Common myeloid progenitor, CD34-positive (primary cell): ENCODE measurements around the gene GPX3.

ENCODE experiments used
- CTCF ChIA-PET: fragments of 350-600 bp; sonication (Branson Sonifier 250); formaldehyde crosslinking; loops from one replicate; lab custom pipeline; 2021; ENCODE audit warnings: antibody characterized with exemption; lab: Charles Lee
- POLR2A ChIA-PET: fragments of 350-600 bp; sonication (Branson Sonifier 250); formaldehyde crosslinking; loops from one replicate; lab custom pipeline; 2021; ENCODE audit warnings: antibody characterized with exemption; lab: Charles Lee
- DNase-seq, 3 donors: peaks; one replicate each; pipeline versions ENCODE4 v3.0.0 to v3.0.0-alpha.2; 2013
- H3K27ac ChIP-seq, 2 experiments: 1 replicate in 1 of 2; 2 replicates in 1 of 2; pipeline ENCODE4 v1.7.0; 2013; ENCODE audit warnings: inconsistent platforms in 2 of 2, low read length in 2 of 2, mild to moderate bottlenecking in 2 of 2, low read depth in 1 of 2, moderate library complexity in 1 of 2; ENCODE audit not compliant: severe bottlenecking in 2 of 2, insufficient read depth in 1 of 2, poor library complexity in 1 of 2
- H3K27me3 ChIP-seq, 5 experiments: replicated peaks in 2 of 5; 1 replicate in 3 of 5; 2 replicates in 2 of 5; pipeline versions ENCODE4 v1.6.1 to v1.7.0; 2013; ENCODE audit warnings: low read length in 4 of 5, mild to moderate bottlenecking in 2 of 5, moderate library complexity in 2 of 5, inconsistent platforms in 1 of 5; ENCODE audit not compliant: insufficient read depth in 5 of 5, control insufficient read depth in 4 of 5
- H3K36me3 ChIP-seq, 4 experiments: 1 replicate in 2 of 4; 2 replicates in 2 of 4; pipeline versions ENCODE4 v1.6.1 to v1.7.0; 2013; ENCODE audit warnings: low read length in 3 of 4, control low read depth in 1 of 4, mild to moderate bottlenecking in 1 of 4; ENCODE audit not compliant: control insufficient read depth in 4 of 4, insufficient read depth in 4 of 4
- H3K4me1 ChIP-seq, 4 experiments: 1 replicate in 3 of 4; 2 replicates in 1 of 4; pipeline versions ENCODE4 v1.6.1 to v1.7.1; 2013; ENCODE audit warnings: low read length in 3 of 4, mild to moderate bottlenecking in 3 of 4, control low read depth in 1 of 4, inconsistent platforms in 1 of 4, moderate library complexity in 1 of 4; ENCODE audit not compliant: control insufficient read depth in 4 of 4, insufficient read depth in 4 of 4; ENCODE audit errors: control extremely low read depth in 1 of 4
- H3K4me3 ChIP-seq, 7 experiments: 1 replicate in 4 of 7; 2 replicates in 3 of 7; pipeline versions ENCODE4 v1.5.1 to v1.7.0; 2013; ENCODE audit warnings: mild to moderate bottlenecking in 7 of 7, low read length in 6 of 7, moderate library complexity in 6 of 7, inconsistent platforms in 2 of 7, low read depth in 2 of 7, control low read depth in 1 of 7; ENCODE audit not compliant: insufficient read depth in 4 of 7, control insufficient read depth in 1 of 7; ENCODE audit errors: extremely low read depth in 1 of 7
- H3K9me3 ChIP-seq, 5 experiments: 1 replicate in 4 of 5; 2 replicates in 1 of 5; pipeline versions ENCODE4 v1.6.1 to v1.7.1; 2013; ENCODE audit warnings: low read length in 4 of 5, mild to moderate bottlenecking in 2 of 5, inconsistent platforms in 1 of 5, low read depth in 1 of 5, moderate library complexity in 1 of 5; ENCODE audit not compliant: control insufficient read depth in 4 of 5, insufficient read depth in 2 of 5; ENCODE audit errors: control extremely low read depth in 1 of 5
- WGBS: methylation state at CpG from one replicate; pipeline ENCODE4 v1.1.5; 2013; ENCODE audit not compliant: insufficient coverage; 5-methylcytosine and 5-hydroxymethylcytosine counted together

GPX3 gene

GRCh38 chr5:151026679-151027078 is 6.3 kb downstream of the GPX3 start:
- H3K27ac ChIP-seq: no peak overlapping the region
- WGBS: 96% methylated on average over 5 of the region's 7 CpGs
- H3K4me3 ChIP-seq: no peak overlapping the region
- ChIA-PET CTCF (no interaction called here), POLR2A (no interaction called here)
- DNase-seq: no peak
- H3K36me3 ChIP-seq: peaks cover 9 to 62% (median 46%) of the 10 kb centered on the region in 4 experiments
- no peaks in the 10 kb centered on the region for H3K9me3 ChIP-seq
- peaks cover 0 to 5% (median 0%) of the 10 kb centered on the region in 4 experiments for H3K4me1 ChIP-seq
- no peaks in the 10 kb centered on the region for H3K27me3 ChIP-seq

GRCh38 chr5:151027961-151028479 is 7.6 kb downstream of the GPX3 start:
- CTCF ChIA-PET: no interaction called here
- Histone ChIP-seq H3K9me3 (no peaks in the 10 kb centered on the region), H3K4me3 (no peak overlapping the region), H3K27me3 (no peaks in the 10 kb centered on the region), H3K27ac (no peak overlapping the region), H3K4me1 (peaks cover 0 to 5% (median 0%) of the 10 kb centered on the region in 4 experiments), H3K36me3 (peaks cover 14 to 72% (median 56%) of the 10 kb centered on the region in 4 experiments)
- 84% methylated on average over 8 of the region's 11 CpGs for WGBS
- POLR2A ChIA-PET: no interaction called here
- no peak for DNase-seq

- DNase-seq: no peak
- H3K9me3 ChIP-seq: no peaks in the 10 kb centered on the region
- POLR2A ChIA-PET: no interaction called here
- H3K27ac ChIP-seq: no peak overlapping the region
- WGBS: 88% methylated on average over 4 of the region's 8 CpGs
- H3K4me3 ChIP-seq: no peak overlapping the region
- CTCF ChIA-PET: no interaction called here
- H3K27me3 ChIP-seq: no peaks in the 10 kb centered on the region
- peaks cover 15 to 79% (median 60%) of the 10 kb centered on the region in 4 experiments for H3K36me3 ChIP-seq
- H3K4me1 ChIP-seq: peaks cover 0 to 4% (median 0%) of the 10 kb centered on the region in 4 experiments
Measured at GRCh38 chr5:151028717-151029116, 8.3 kb downstream of the GPX3 start.

- ChIA-PET CTCF (interaction anchor here (1.3 to 3.2 kb wide), 3 partner anchors 13 to 87 kb away, joined by 4 to 8 read pairs (median 7); no protein-coding TSS in a partner anchor), POLR2A (no interaction called here)
- Histone ChIP-seq H3K27me3 (no peaks in the 10 kb centered on the region), H3K27ac (no peak overlapping the region), H3K9me3 (no peaks in the 10 kb centered on the region), H3K4me1 (peaks cover 0 to 1% (median 0%) of the 10 kb centered on the region in 4 experiments), H3K36me3 (peaks cover 19 to 86% (median 67%) of the 10 kb centered on the region in 4 experiments), H3K4me3 (no peak overlapping the region)
- 97% methylated on average over 9 of the region's 9 CpGs for WGBS
- no peak for DNase-seq
Measured at GRCh38 chr5:151029179-151030055, 9.0 kb downstream of the GPX3 start.

GRCh38 chr5:151030056-151030336 is 9.6 kb downstream of the GPX3 start:
- Histone ChIP-seq H3K4me3 (no peak overlapping the region), H3K9me3 (no peaks in the 10 kb centered on the region), H3K27me3 (no peaks in the 10 kb centered on the region), H3K4me1 (no peaks in the 10 kb centered on the region), H3K36me3 (peaks cover 22 to 92% (median 71%) of the 10 kb centered on the region in 4 experiments), H3K27ac (no peak overlapping the region)
- ChIA-PET CTCF (interaction anchor here (1.3 to 3.2 kb wide), 4 partner anchors 12 to 86 kb away, joined by 4 to 8 read pairs (median 7); no protein-coding TSS in a partner anchor), POLR2A (no interaction called here)
- no peak for DNase-seq
- WGBS: 100% methylated on average over 1 of the region's 5 CpGs

- no peak for DNase-seq
- no peaks in the 10 kb centered on the region for H3K9me3 ChIP-seq
- peaks cover 23 to 95% (median 75%) of the 10 kb centered on the region in 4 experiments for H3K36me3 ChIP-seq
- no peak overlapping the region for H3K4me3 ChIP-seq
- ChIA-PET CTCF (interaction anchor here (1.3 to 3.2 kb wide), 4 partner anchors 12 to 86 kb away, joined by 4 to 8 read pairs (median 7); no protein-coding TSS in a partner anchor), POLR2A (no interaction called here)
- H3K27me3 ChIP-seq: no peaks in the 10 kb centered on the region
- H3K27ac ChIP-seq: no peak overlapping the region
- H3K4me1 ChIP-seq: no peaks in the 10 kb centered on the region
- WGBS: 95% methylated on average over 4 of the region's 4 CpGs
Measured at GRCh38 chr5:151030379-151030778, 10.0 kb downstream of the GPX3 start.

GRCh38 chr5:151031554-151031953 is 11.2 kb downstream of the GPX3 start:
- Histone ChIP-seq H3K4me1 (no peaks in the 10 kb centered on the region), H3K27ac (no peak overlapping the region), H3K27me3 (no peaks in the 10 kb centered on the region), H3K36me3 (peaks cover 26 to 96% (median 78%) of the 10 kb centered on the region in 4 experiments), H3K4me3 (no peak overlapping the region), H3K9me3 (no peaks in the 10 kb centered on the region)
- ChIA-PET POLR2A (no interaction called here), CTCF (interaction anchor here (1.2 to 12.8 kb wide), 4 partner anchors 10 to 219 kb away, joined by 3 to 93 read pairs (median 7); no protein-coding TSS in a partner anchor)
- WGBS: 100% methylated on average over 5 of the region's 11 CpGs
- DNase-seq: no peak
